HCT116 (cell line): ENCODE results near the gene WSB2. TPM values are rescaled to one million over a fixed set of nuclear protein-coding genes. Genes with fewer than 3 reads are reported as not detected.

Experiments
- ATAC-seq: fragments of 200-7000 bp; cut with Tn5 transposase; 2 replicates; pipeline ENCODE4 v1.9.1; 2020; ENCODE audit warnings: mild to moderate bottlenecking, moderate library complexity
- BruUV-seq: library from RNA; stranded (reverse); fragments of 400-500 nt; replicated peaks from 2 replicates; lab custom pipeline; 2021; lab: Mats Ljungman, UMichigan
- CTCF ChIA-PET: fragments of 300-600 bp; sonication (Branson Sonifier 250); formaldehyde crosslinking; loops from one replicate; lab custom pipeline; 2021; ENCODE audit warnings: antibody characterized with exemption; lab: Charles Lee
- POLR2A ChIA-PET: fragments of 300-600, 350-600 bp; sonication (Branson Sonifier 250); formaldehyde crosslinking; loops from one replicate; lab custom pipeline; 2021; ENCODE audit warnings: antibody characterized with exemption; lab: Charles Lee
- RAD21 ChIA-PET, 2 experiments: fragments of 300-600 bp; sonication (Branson Sonifier 250); formaldehyde crosslinking; loops; one replicate each; lab custom pipeline; 2023; ENCODE audit warnings: low total read pairs in 2 of 2; ENCODE audit not compliant: uncharacterized antibody in 2 of 2, unreplicated experiment in 2 of 2, low non-redundant PET in 1 of 2; lab: Charles Lee
- DNase-seq: peaks from one replicate; pipeline ENCODE4 v3.0.0-alpha.2; 2010; ENCODE audit warnings: low read depth, low spot score
- H2AFZ ChIP-seq: fragments of 200-600 bp; shearing (Covaris generic), sonication (generic); 2 replicates; pipeline ENCODE4 v1.6.1; 2017; ENCODE audit warnings: low read depth, mixed run types, mixed read lengths, antibody characterized with exemption, low read length; ENCODE audit not compliant: poor library complexity, severe bottlenecking
- H3K27ac ChIP-seq: 2 replicates; pipeline ENCODE4 v1.5.1; 2012; ENCODE audit warnings: low read depth, low read length
- H3K27me3 ChIP-seq: fragments of 200-600 bp; sonication (generic); 2 replicates; pipeline ENCODE4 v1.6.1; 2016; ENCODE audit warnings: mixed run types, low read length, mixed read lengths; ENCODE audit not compliant: insufficient read depth
- H3K36me3 ChIP-seq, 2 experiments: fragments of 200-500 bp in 1 of 2; fragments of 200-600 bp in 1 of 2; sonication (Bioruptor generic) in 1 of 2; sonication (generic) in 1 of 2; 2 replicates each; pipeline versions ENCODE4 v1.5.1 to v1.6.1; 2014 to 2016; ENCODE audit warnings: low read length in 2 of 2, inconsistent platforms in 1 of 2, mixed read lengths in 1 of 2, mixed run types in 1 of 2; ENCODE audit not compliant: insufficient read depth in 2 of 2, control insufficient read depth in 1 of 2
- H3K4me1 ChIP-seq, 2 experiments: fragments of 200-600 bp in 1 of 2; sonication (generic) in 1 of 2; 2 replicates each; pipeline versions ENCODE4 v1.5.1 to v1.6.1; 2012 to 2017; ENCODE audit warnings: low read length in 2 of 2, inconsistent platforms in 1 of 2, mild to moderate bottlenecking in 1 of 2, mixed read lengths in 1 of 2, mixed run types in 1 of 2, moderate library complexity in 1 of 2; ENCODE audit not compliant: insufficient read depth in 2 of 2, control insufficient read depth in 1 of 2
- H3K4me2 ChIP-seq: fragments of 200-600 bp; sonication (generic); 2 replicates; pipeline ENCODE4 v1.6.1; 2017; ENCODE audit warnings: mixed run types, low read length, mixed read lengths
- H3K4me3 ChIP-seq, 2 experiments: fragments of 200-600 bp in 1 of 2; sonication (generic) in 1 of 2; replicated peaks in 1 of 2; 2 replicates each; pipeline ENCODE4 v1.5.1; 2011 to 2016; ENCODE audit warnings: low read length in 2 of 2, control low read depth in 1 of 2, low read depth in 1 of 2, mild to moderate bottlenecking in 1 of 2, mixed read lengths in 1 of 2, mixed run types in 1 of 2
- H3K79me2 ChIP-seq: fragments of 200-600 bp; sonication (generic); 2 replicates; pipeline ENCODE4 v1.6.1; 2017; ENCODE audit warnings: mild to moderate bottlenecking, mixed run types, low read length, moderate library complexity, mixed read lengths; ENCODE audit not compliant: insufficient read depth
- H3K9ac ChIP-seq: fragments of 200-600 bp; sonication (generic); 2 replicates; pipeline ENCODE4 v1.6.1; 2016; ENCODE audit warnings: low read length, mixed read lengths
- H3K9me2 ChIP-seq: fragments of 200-600 bp; sonication (generic), shearing (Covaris generic); 2 replicates; pipeline ENCODE4 v1.6.1; 2017; ENCODE audit warnings: mixed run types, mild to moderate bottlenecking, moderate library complexity; ENCODE audit not compliant: insufficient read depth
- H3K9me3 ChIP-seq, 2 experiments: fragments of 200-500 bp in 1 of 2; fragments of 200-600 bp in 1 of 2; sonication (Bioruptor generic) in 1 of 2; sonication (generic) in 1 of 2; 2 replicates each; pipeline ENCODE4 v1.6.1; 2014 to 2017; ENCODE audit warnings: low read length in 2 of 2, mixed read lengths in 2 of 2, inconsistent platforms in 1 of 2, low read depth in 1 of 2, mild to moderate bottlenecking in 1 of 2, mixed run types in 1 of 2, moderate library complexity in 1 of 2; ENCODE audit not compliant: control insufficient read depth in 1 of 2, insufficient read depth in 1 of 2
- H4K20me1 ChIP-seq: fragments of 200-600 bp; sonication (generic), shearing (Covaris generic); 2 replicates; pipeline ENCODE4 v1.6.1; 2017; ENCODE audit warnings: mixed run types, mild to moderate bottlenecking, moderate library complexity; ENCODE audit not compliant: insufficient read depth
- ATF3 ChIP-seq: IDR thresholded peaks from 2 replicates; pipeline ENCODE4 v1.6.1; 2012
- CEBPB ChIP-seq: IDR thresholded peaks from 2 replicates; pipeline ENCODE4 v1.6.1; 2012; ENCODE audit warnings: low read depth
- EGR1 ChIP-seq: IDR thresholded peaks from 2 replicates; pipeline ENCODE4 v1.6.1; 2012; ENCODE audit warnings: low read depth
- ELF1 ChIP-seq: IDR thresholded peaks from 2 replicates; pipeline ENCODE4 v1.6.1; 2012; ENCODE audit warnings: low read depth, borderline replicate concordance
- EZH2phosphoT487 ChIP-seq: fragments of 200-600 bp; IDR thresholded peaks from 2 replicates; pipeline ENCODE4 v1.6.1; 2018; ENCODE audit warnings: antibody characterized with exemption, borderline replicate concordance
- FOSL1 ChIP-seq: IDR thresholded peaks from 2 replicates; pipeline ENCODE4 v1.6.1; 2012; ENCODE audit warnings: low read depth
- RAD21 ChIP-seq: IDR thresholded peaks from 2 replicates; pipeline ENCODE4 v1.6.1; 2012; ENCODE audit warnings: low read depth, mild to moderate bottlenecking
- REST ChIP-seq: IDR thresholded peaks from 2 replicates; pipeline ENCODE4 v1.6.1; 2012; ENCODE audit warnings: low read depth
- SP1 ChIP-seq: IDR thresholded peaks from 2 replicates; pipeline ENCODE4 v1.6.1; 2012; ENCODE audit warnings: low read depth
- ZFX ChIP-seq: fragments of 450-650 bp; IDR thresholded peaks from 2 replicates; pipeline ENCODE4 v1.6.1; 2017
- intact Hi-C: fragments of 100-400 bp; cut with micrococcal nuclease; formaldehyde crosslinking; loops from 2 replicates; pipeline ENCODE4 v1.10.0; 2022
- total RNA-seq: library from RNA; stranded (reverse); gene quantifications from one replicate; pipeline ENCODE4 v1.2.1, GENCODE V29; 2021; ENCODE audit not compliant: unreplicated experiment
- TF ChIP-seq, protein P1 (sequence below), 3 experiments: fragments of 200-600 bp in 1 of 3; sonication (generic) in 1 of 3; IDR thresholded peaks in 2 of 3; conservative IDR thresholded peaks in 1 of 3; 2 replicates each; pipeline ENCODE4 v1.5.1; 2012 to 2017; ENCODE audit warnings: low read depth in 2 of 3, low read length in 2 of 3, antibody characterized with exemption in 1 of 3, borderline replicate concordance in 1 of 3, control low read depth in 1 of 3, mild to moderate bottlenecking in 1 of 3, mixed read lengths in 1 of 3, mixed run types in 1 of 3, moderate library complexity in 1 of 3; ENCODE audit not compliant: insufficient read depth in 1 of 3
- TF ChIP-seq, protein P2 (sequence below): IDR thresholded peaks from 2 replicates; pipeline ENCODE4 v1.6.1; 2012

Gene WSB2
- total RNA-seq, 1 experiment from 2014 or later, result 97.0 TPM

- TF ChIP-seq ZFX (no peak), ATF3 (no peak), CEBPB (no peak), FOSL1 (no peak), ELF1 (no peak), REST (no peak), SP1 (no peak), RAD21 (no peak), EZH2phosphoT487 (no peak), EGR1 (no peak)
- TF ChIP-seq, protein P1, sequence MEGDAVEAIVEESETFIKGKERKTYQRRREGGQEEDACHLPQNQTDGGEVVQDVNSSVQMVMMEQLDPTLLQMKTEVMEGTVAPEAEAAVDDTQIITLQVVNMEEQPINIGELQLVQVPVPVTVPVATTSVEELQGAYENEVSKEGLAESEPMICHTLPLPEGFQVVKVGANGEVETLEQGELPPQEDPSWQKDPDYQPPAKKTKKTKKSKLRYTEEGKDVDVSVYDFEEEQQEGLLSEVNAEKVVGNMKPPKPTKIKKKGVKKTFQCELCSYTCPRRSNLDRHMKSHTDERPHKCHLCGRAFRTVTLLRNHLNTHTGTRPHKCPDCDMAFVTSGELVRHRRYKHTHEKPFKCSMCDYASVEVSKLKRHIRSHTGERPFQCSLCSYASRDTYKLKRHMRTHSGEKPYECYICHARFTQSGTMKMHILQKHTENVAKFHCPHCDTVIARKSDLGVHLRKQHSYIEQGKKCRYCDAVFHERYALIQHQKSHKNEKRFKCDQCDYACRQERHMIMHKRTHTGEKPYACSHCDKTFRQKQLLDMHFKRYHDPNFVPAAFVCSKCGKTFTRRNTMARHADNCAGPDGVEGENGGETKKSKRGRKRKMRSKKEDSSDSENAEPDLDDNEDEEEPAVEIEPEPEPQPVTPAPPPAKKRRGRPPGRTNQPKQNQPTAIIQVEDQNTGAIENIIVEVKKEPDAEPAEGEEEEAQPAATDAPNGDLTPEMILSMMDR (IDR thresholded peaks at IDR 0.05 in 2 of 3, conservative IDR thresholded peaks at IDR 0.05 in 1 of 3; ENCODE audit: borderline replicate concordance in 1 of 3, insufficient read depth in 1 of 3, low read depth in 2 of 3, low read length in 2 of 3), result no peak
- TF ChIP-seq, protein P2, sequence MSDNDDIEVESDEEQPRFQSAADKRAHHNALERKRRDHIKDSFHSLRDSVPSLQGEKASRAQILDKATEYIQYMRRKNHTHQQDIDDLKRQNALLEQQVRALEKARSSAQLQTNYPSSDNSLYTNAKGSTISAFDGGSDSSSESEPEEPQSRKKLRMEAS, result no peak
- Histone ChIP-seq H3K36me3 (peaks cover 35 to 62% of the 10 kb centered on the region in 2 experiments), H3K9ac (no peak overlapping the region), H3K9me3 (no peaks in the 10 kb centered on the region), H3K27ac (no peak overlapping the region), H3K4me3 (no peak overlapping the region), H3K27me3 (no peaks in the 10 kb centered on the region), H3K79me2 (peaks cover 53% of the 10 kb centered on the region), H3K4me2 (no peak overlapping the region), H4K20me1 (no peaks in the 10 kb centered on the region), H2AFZ (no peak overlapping the region), H3K4me1 (peaks cover 11 to 24% of the 10 kb centered on the region in 2 experiments; a peak in 3 of 4 replicates), H3K9me2 (no peaks in the 10 kb centered on the region)
- CTCF ChIA-PET, result interaction anchor here (1.0 kb wide), 1 partner anchor 145 kb away, joined by 3 read pairs; no protein-coding TSS in a partner anchor
- intact Hi-C loops, result no loop called here
- DNase-seq (no peak), ATAC-seq (no peak)
- BruUV-seq, result no TSS peak
- RAD21 ChIA-PET, result no interaction called here
- POLR2A ChIA-PET, result no interaction called here
Measured at GRCh38 chr12:118020036-118020435, 40.9 kb downstream of the WSB2 start.
